ENCODE measurements around the gene NRIP2.

DNA sequence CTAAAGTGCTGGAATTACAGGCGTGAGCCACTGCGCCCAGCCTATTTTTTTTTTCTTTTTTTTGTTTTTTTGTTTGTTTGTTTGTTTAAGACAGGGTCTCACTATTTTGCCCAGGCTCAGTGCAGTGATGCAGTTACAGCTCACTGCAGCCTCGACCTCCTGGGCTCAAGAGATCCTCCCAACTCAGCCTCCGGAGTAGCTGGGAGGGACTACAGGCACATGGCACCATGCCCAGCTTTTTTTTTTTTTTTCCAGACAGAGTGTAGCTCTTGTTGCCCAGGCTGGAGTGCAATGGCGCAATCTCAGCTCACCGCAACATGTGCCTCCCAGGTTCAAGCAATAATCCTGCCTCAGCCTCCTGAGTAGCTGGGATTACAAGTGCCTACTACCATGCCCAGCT, 28.1 kb downstream of the NRIP2 start:
- TF ChIP-seq, protein P1, sequence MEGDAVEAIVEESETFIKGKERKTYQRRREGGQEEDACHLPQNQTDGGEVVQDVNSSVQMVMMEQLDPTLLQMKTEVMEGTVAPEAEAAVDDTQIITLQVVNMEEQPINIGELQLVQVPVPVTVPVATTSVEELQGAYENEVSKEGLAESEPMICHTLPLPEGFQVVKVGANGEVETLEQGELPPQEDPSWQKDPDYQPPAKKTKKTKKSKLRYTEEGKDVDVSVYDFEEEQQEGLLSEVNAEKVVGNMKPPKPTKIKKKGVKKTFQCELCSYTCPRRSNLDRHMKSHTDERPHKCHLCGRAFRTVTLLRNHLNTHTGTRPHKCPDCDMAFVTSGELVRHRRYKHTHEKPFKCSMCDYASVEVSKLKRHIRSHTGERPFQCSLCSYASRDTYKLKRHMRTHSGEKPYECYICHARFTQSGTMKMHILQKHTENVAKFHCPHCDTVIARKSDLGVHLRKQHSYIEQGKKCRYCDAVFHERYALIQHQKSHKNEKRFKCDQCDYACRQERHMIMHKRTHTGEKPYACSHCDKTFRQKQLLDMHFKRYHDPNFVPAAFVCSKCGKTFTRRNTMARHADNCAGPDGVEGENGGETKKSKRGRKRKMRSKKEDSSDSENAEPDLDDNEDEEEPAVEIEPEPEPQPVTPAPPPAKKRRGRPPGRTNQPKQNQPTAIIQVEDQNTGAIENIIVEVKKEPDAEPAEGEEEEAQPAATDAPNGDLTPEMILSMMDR (IDR thresholded peaks at IDR 0.05), result no peak
- TF ChIP-seq POLR2AphosphoS5 (IDR thresholded peaks at IDR 0.05), result no peak
- TF ChIP-seq POLR2A (IDR thresholded peaks at IDR 0.05), result no peak
- TF ChIP-seq EP300 (IDR thresholded peaks at IDR 0.05), result no peak

Measured in suprapubic skin (tissue), 4 donors.